CD4-positive, alpha-beta T cell treated with Interleukin-2 at 100 ng/mL for 4 hours (primary cell): ENCODE results near the gene KRTAP5-5.
"Not testable (repeated sequence)": the region's sequence is repeated elsewhere in the genome, so short reads cannot be mapped to it uniquely, and the experiment has no call there.

ENCODE experiments used
- DNase-seq: peaks from one replicate; pipeline ENCODE4 v3.0.0-alpha.2; 2020; ENCODE audit warnings: low spot score

The KRTAP5-5 gene

GRCh38 chr11:1607156-1607845 lies 22.3 kb upstream of the KRTAP5-5 start:
- DNase-seq, result not testable (repeated sequence)

- DNase-seq, result not testable (repeated sequence)
These were observed 21.7 kb upstream of the KRTAP5-5 start for GRCh38 chr11:1607901-1608300.

GRCh38 chr11:1608363-1608762 lies 21.2 kb upstream of the KRTAP5-5 start, which contains the start of gene KRTAP5-3:
KRTAP5-3 (minus strand) TSS chr11:1608463; CDS start chr11:1608385, 78 bp downstream.
- DNase-seq, result no peak

- no peak for DNase-seq
These were observed 11.3 kb upstream of the KRTAP5-5 start for GRCh38 chr11:1618231-1618630.

GRCh38 chr11:1619449-1619848 lies 10.1 kb upstream of the KRTAP5-5 start:
- peak; percentile 11 for DNase-seq

- DNase-seq, result no peak
These were observed 7.5 kb upstream of the KRTAP5-5 start, which contains the start of gene KRTAP5-4 for GRCh38 chr11:1622086-1622485. KRTAP5-4 (minus strand) TSS chr11:1622138; CDS start chr11:1622093, 45 bp downstream.

GRCh38 chr11:1623716-1624115 lies 5.9 kb upstream of the KRTAP5-5 start:
- no peak for DNase-seq

- no peak for DNase-seq
These were observed 5.0 kb upstream of the KRTAP5-5 start for GRCh38 chr11:1624621-1625020.

- DNase-seq, result no peak
These were observed 4.0 kb upstream of the KRTAP5-5 start for GRCh38 chr11:1625541-1625940.

GRCh38 chr11:1628506-1629325 lies 859 bp upstream of the KRTAP5-5 start:
- peak; percentile 60 for DNase-seq

GRCh38 chr11:1630271-1630670 lies 696 bp downstream of the KRTAP5-5 start:
- DNase-seq, result no peak

- DNase-seq, result no peak
These were observed 1.5 kb downstream of the KRTAP5-5 start for GRCh38 chr11:1631066-1631568.

GRCh38 chr11:1632053-1632714 lies 2.6 kb downstream of the KRTAP5-5 start:
- no peak for DNase-seq

- DNase-seq, result no peak
These were observed 4.3 kb downstream of the KRTAP5-5 start for GRCh38 chr11:1633864-1634263.

- DNase-seq, result no peak
These were observed 6.8 kb downstream of the KRTAP5-5 start for GRCh38 chr11:1636291-1636950.

GRCh38 chr11:1637628-1638027 lies 8.1 kb downstream of the KRTAP5-5 start:
- DNase-seq, result no peak

GRCh38 chr11:1638344-1638743 lies 8.8 kb downstream of the KRTAP5-5 start:
- no peak for DNase-seq

- DNase-seq, result no peak
These were observed 9.6 kb downstream of the KRTAP5-5 start for GRCh38 chr11:1639102-1639620.

GRCh38 chr11:1639666-1640065 lies 10.1 kb downstream of the KRTAP5-5 start:
- DNase-seq, result no peak

- peak; percentile 15 for DNase-seq
These were observed 10.7 kb downstream of the KRTAP5-5 start for GRCh38 chr11:1640076-1640946.

GRCh38 chr11:1641096-1641495 lies 11.5 kb downstream of the KRTAP5-5 start:
- no peak for DNase-seq
